Ishikawa (cell line): ENCODE data around the gene ADGRG1.

Source experiments
- CEBPB ChIP-seq: IDR thresholded peaks from 2 replicates; pipeline ENCODE4 v1.6.1; 2012
- EGR1 ChIP-seq: IDR thresholded peaks from 2 replicates; pipeline ENCODE4 v1.6.1; 2012
- EP300 ChIP-seq: IDR thresholded peaks from 2 replicates; pipeline ENCODE4 v1.6.1; 2012; ENCODE audit warnings: borderline replicate concordance
- FOXM1 ChIP-seq: IDR thresholded peaks from 2 replicates; pipeline ENCODE4 v1.6.1; 2012; ENCODE audit warnings: low read depth, borderline replicate concordance
- MAX ChIP-seq: IDR thresholded peaks from 2 replicates; pipeline ENCODE4 v1.6.1; 2012
- NFIC ChIP-seq: IDR thresholded peaks from 2 replicates; pipeline ENCODE4 v1.6.1; 2012
- RAD21 ChIP-seq: IDR thresholded peaks from 2 replicates; pipeline ENCODE4 v1.6.1; 2012; ENCODE audit warnings: low read depth
- TAF1 ChIP-seq: IDR thresholded peaks from 2 replicates; pipeline ENCODE4 v1.6.1; 2012; ENCODE audit warnings: low read depth, mild to moderate bottlenecking
- TCF12 ChIP-seq: IDR thresholded peaks from 2 replicates; pipeline ENCODE4 v1.6.1; 2012; ENCODE audit warnings: low read depth
- TEAD4 ChIP-seq: IDR thresholded peaks from 2 replicates; pipeline ENCODE4 v1.6.1; 2012
- YY1 ChIP-seq: IDR thresholded peaks from 2 replicates; pipeline ENCODE4 v1.6.1; 2012; ENCODE audit warnings: low read depth
- ZBTB7A ChIP-seq: IDR thresholded peaks from 2 replicates; pipeline ENCODE4 v1.6.1; 2012; ENCODE audit warnings: low read depth
- TF ChIP-seq, protein P1 (sequence below): IDR thresholded peaks from 2 replicates; pipeline ENCODE4 v1.6.1; 2012
- TF ChIP-seq, protein P2 (sequence below): IDR thresholded peaks from 2 replicates; pipeline ENCODE4 v1.6.1; 2012; ENCODE audit warnings: low read depth, mild to moderate bottlenecking

The ADGRG1 gene

DNA sequence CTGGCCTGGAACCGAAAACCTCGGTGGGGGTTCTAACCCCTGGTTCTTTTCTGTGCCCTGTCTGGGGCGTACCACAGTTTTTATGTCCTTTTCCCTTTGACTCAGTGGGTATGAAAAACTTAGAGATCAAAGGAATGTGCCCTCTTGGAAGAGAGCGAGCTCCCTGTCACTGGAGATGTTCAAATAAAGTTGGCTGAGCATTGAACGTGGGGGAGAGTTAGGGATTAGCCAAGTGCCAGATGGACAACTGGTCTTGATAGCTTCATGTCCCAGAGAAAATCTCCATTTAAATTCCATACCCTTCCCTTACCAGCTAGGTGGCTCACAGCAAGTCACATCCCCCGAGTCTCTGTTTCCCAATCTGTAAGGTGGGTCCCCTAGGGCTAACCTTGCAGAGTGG, 9.5 kb downstream of the ADGRG1 start:
- TF ChIP-seq ZBTB7A (no peak), YY1 (no peak), FOXM1 (no peak), NFIC (no peak)

- TF ChIP-seq TEAD4 (no peak), RAD21 (no peak), FOXM1 (no peak), ZBTB7A (no peak), EGR1 (no peak), TCF12 (no peak), MAX (no peak), EP300 (no peak)
These were observed 10.0 kb downstream of the ADGRG1 start for GRCh38 chr16:57638381-57638780.

DNA sequence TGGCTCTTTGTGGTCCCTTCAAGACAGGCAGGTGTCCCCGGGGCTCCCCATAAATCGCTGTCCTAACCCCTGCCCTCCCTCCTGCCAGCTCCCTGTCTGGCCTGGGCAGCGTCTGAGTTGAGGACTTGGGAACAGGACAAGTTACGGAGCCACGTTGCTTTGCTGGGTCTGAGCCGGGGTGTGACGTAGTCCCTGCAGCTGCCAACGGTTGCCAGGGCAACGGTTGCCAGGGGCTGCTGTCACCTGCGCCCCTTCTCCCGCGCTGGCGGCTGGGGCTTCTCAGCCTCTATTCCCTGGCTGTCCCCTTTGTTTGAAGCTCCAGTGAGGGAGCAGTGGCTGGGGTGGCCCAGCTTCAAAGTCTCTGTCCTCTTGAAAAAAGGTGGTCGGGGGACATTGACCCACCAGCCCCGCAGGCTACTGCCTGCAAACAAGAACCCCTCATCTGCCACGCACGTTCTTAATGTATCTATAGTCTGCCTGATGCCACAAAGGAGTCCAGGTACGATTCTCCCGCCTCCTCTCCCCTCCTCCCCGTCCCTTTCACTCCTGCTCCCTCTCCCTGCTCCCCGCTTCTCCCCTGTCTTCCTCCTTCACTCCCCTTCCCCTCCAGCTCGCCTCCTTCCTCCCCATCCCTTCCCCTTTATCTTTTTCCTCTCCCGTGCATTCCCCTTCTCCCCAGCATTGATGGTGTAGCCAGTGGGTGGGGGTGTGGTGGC, 10.9 kb downstream of the ADGRG1 start:
- TF ChIP-seq TAF1 (no peak), CEBPB (no peak), EP300 (no peak), TEAD4 (no peak), YY1 (no peak), RAD21 (no peak), MAX (no peak), EGR1 (no peak), TCF12 (no peak), NFIC (no peak)

DNA sequence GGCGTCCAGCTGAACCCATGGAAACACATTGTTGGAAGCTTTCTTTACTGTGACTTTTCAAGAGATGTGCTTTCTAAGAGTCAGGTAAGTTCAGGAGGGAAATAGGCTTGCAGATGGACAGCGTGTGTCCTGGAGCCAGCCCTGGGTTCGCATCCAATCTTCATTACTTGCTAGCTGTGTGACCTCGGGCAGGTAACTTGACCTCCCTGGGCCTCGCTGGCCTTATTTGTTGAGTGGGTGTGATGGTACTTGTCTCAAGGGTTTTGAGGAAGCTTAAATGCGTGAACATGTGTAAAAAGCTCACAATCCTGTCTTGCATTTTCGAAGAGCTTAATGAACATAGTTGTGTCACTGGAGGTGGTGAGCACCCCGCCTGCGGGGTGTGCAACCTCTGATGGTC, 11.8 kb downstream of the ADGRG1 start:
- TF ChIP-seq, protein P1, sequence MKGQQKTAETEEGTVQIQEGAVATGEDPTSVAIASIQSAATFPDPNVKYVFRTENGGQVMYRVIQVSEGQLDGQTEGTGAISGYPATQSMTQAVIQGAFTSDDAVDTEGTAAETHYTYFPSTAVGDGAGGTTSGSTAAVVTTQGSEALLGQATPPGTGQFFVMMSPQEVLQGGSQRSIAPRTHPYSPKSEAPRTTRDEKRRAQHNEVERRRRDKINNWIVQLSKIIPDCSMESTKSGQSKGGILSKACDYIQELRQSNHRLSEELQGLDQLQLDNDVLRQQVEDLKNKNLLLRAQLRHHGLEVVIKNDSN = no peak
- TF ChIP-seq RAD21 (no peak), TEAD4 (no peak), FOXM1 (no peak)
- TF ChIP-seq, protein P2, sequence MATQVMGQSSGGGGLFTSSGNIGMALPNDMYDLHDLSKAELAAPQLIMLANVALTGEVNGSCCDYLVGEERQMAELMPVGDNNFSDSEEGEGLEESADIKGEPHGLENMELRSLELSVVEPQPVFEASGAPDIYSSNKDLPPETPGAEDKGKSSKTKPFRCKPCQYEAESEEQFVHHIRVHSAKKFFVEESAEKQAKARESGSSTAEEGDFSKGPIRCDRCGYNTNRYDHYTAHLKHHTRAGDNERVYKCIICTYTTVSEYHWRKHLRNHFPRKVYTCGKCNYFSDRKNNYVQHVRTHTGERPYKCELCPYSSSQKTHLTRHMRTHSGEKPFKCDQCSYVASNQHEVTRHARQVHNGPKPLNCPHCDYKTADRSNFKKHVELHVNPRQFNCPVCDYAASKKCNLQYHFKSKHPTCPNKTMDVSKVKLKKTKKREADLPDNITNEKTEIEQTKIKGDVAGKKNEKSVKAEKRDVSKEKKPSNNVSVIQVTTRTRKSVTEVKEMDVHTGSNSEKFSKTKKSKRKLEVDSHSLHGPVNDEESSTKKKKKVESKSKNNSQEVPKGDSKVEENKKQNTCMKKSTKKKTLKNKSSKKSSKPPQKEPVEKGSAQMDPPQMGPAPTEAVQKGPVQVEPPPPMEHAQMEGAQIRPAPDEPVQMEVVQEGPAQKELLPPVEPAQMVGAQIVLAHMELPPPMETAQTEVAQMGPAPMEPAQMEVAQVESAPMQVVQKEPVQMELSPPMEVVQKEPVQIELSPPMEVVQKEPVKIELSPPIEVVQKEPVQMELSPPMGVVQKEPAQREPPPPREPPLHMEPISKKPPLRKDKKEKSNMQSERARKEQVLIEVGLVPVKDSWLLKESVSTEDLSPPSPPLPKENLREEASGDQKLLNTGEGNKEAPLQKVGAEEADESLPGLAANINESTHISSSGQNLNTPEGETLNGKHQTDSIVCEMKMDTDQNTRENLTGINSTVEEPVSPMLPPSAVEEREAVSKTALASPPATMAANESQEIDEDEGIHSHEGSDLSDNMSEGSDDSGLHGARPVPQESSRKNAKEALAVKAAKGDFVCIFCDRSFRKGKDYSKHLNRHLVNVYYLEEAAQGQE = no peak

- TF ChIP-seq, protein P2 = no peak
- no peak for TF ChIP-seq YY1
- no peak for TF ChIP-seq ZBTB7A
- TF ChIP-seq, protein P1 = no peak
These were observed 12.2 kb downstream of the ADGRG1 start for GRCh38 chr16:57640612-57641011.

GRCh38 chr16:57642160-57643135, 14.0 kb downstream of the ADGRG1 start:
- no peak for TF ChIP-seq RAD21
- no peak for TF ChIP-seq MAX
- TF ChIP-seq, protein P2 = no peak
- TF ChIP-seq EGR1 = no peak
- TF ChIP-seq YY1 = no peak
- TF ChIP-seq TAF1 = no peak
